K562 (cell line): ENCODE results near the gene STXBP4. TPM values are rescaled to one million over a fixed set of nuclear protein-coding genes. Genes with fewer than 3 reads are reported as not detected.

Experiments used
- ATAC-seq: fragments of 200-7000 bp; cut with Tn5 transposase; 3 replicates; pipeline ENCODE4 v1.9.1; 2020; ENCODE audit warnings: moderate library complexity
- BruUV-seq: library from RNA; stranded (reverse); fragments of 400-500 nt; replicated peaks from 2 replicates; lab custom pipeline; 2021; lab: Mats Ljungman, UMichigan
- CTCF ChIA-PET: fragments of 300-600 bp; formaldehyde crosslinking; extraction: SDS; loops from one replicate; lab custom pipeline; 2021; ENCODE audit warnings: low intra/inter-chr PET ratio; lab: Yijun Ruan, JAX
- POLR2A ChIA-PET: fragments of 300-600, 350-650 bp; sonication (Branson Sonifier 250); formaldehyde crosslinking; extraction: SDS; loops from one replicate; lab custom pipeline; 2021; ENCODE audit warnings: antibody characterized with exemption, inconsistent platforms; lab: Yijun Ruan, JAX
- DNase-seq, 4 experiments: peaks; one replicate each; pipeline versions ENCODE4 v3.0.0 to v3.0.0-alpha.2; 2011 to 2018; ENCODE audit warnings: low spot score in 3 of 4, mixed read lengths in 3 of 4; ENCODE audit errors: extremely low read depth in 1 of 4
- FAIRE-seq: peaks from 2 replicates; lab custom pipeline; 2011; peaks lifted over from hg19 to GRCh38; lab: Jason Lieb, UNC
- H2AFZ ChIP-seq: 2 replicates; pipeline ENCODE4 v1.6.0; 2011; ENCODE audit warnings: low read depth, low read length, control low read depth, inconsistent platforms
- H3K27ac ChIP-seq: fragments of 200-600 bp; 3 replicates; pipeline ENCODE4 v1.8.0; 2011; ENCODE audit warnings: low read depth, mild to moderate bottlenecking, control low read depth, inconsistent platforms, low read length, moderate library complexity, mixed read lengths; ENCODE audit errors: extremely low read depth
- H3K27me3 ChIP-seq, 2 experiments: fragments of 300-600 bp in 1 of 2; 2 replicates in 1 of 2; 3 replicates in 1 of 2; pipeline versions ENCODE4 v1.6.0 to v1.8.0; 2011; ENCODE audit warnings: inconsistent platforms in 2 of 2, low read length in 2 of 2, mild to moderate bottlenecking in 1 of 2, mixed read lengths in 1 of 2, moderate library complexity in 1 of 2; ENCODE audit not compliant: control insufficient read depth in 2 of 2, insufficient read depth in 2 of 2
- H3K36me3 ChIP-seq: fragments of 300-600 bp; 3 replicates; pipeline ENCODE4 v1.8.0; 2011; ENCODE audit warnings: mild to moderate bottlenecking, low read length, inconsistent platforms; ENCODE audit not compliant: control insufficient read depth, insufficient read depth
- H3K4me1 ChIP-seq, 2 experiments: fragments of 200-600 bp in 1 of 2; replicated peaks in 1 of 2; 2 replicates in 1 of 2; 3 replicates in 1 of 2; pipeline versions ENCODE4 v1.5.1 to v1.8.0; 2011; ENCODE audit warnings: inconsistent platforms in 2 of 2, low read length in 2 of 2, mild to moderate bottlenecking in 1 of 2, mixed read lengths in 1 of 2, moderate library complexity in 1 of 2; ENCODE audit not compliant: control insufficient read depth in 2 of 2, insufficient read depth in 2 of 2
- H3K4me2 ChIP-seq: 2 replicates; pipeline ENCODE4 v1.6.1; 2011; ENCODE audit warnings: low read length, control low read depth, inconsistent platforms, mixed read lengths; ENCODE audit not compliant: insufficient read depth
- H3K4me3 ChIP-seq: fragments of 200-600 bp; sonication (generic), shearing (Covaris generic); 2 replicates; pipeline ENCODE4 v1.5.1; 2016; ENCODE audit warnings: control low read depth, inconsistent platforms
- H3K79me2 ChIP-seq: fragments of 200-600 bp; 3 replicates; pipeline ENCODE4 v1.8.0; 2011; ENCODE audit warnings: low read length, inconsistent platforms; ENCODE audit not compliant: control insufficient read depth, insufficient read depth
- H3K9ac ChIP-seq, 2 experiments: 2 replicates each; pipeline versions ENCODE4 v1.6.0 to v1.6.1; 2011; ENCODE audit warnings: low read depth in 2 of 2, low read length in 2 of 2, control low read depth in 1 of 2, inconsistent platforms in 1 of 2, mild to moderate bottlenecking in 1 of 2, mixed read lengths in 1 of 2; ENCODE audit not compliant: insufficient read depth in 1 of 2
- H3K9me1 ChIP-seq: one replicate; pipeline ENCODE4 v1.6.0; 2011; ENCODE audit warnings: inconsistent platforms, mild to moderate bottlenecking, low read length, moderate library complexity; ENCODE audit not compliant: control insufficient read depth, insufficient read depth
- H3K9me3 ChIP-seq: replicated peaks from 2 replicates; pipeline ENCODE4 v1.5.1; 2011; ENCODE audit warnings: low read depth, low read length, inconsistent platforms; ENCODE audit not compliant: control insufficient read depth, insufficient read depth
- H4K20me1 ChIP-seq: replicated peaks from 2 replicates; pipeline ENCODE4 v1.6.1; 2011; ENCODE audit warnings: low read length, inconsistent platforms, mixed read lengths; ENCODE audit not compliant: control insufficient read depth, insufficient read depth
- BMI1 ChIP-seq: fragments of 150-350 bp; IDR thresholded peaks from 2 replicates; pipeline ENCODE4 v1.6.1; 2014; ENCODE audit warnings: low read length
- FOXP4 ChIP-seq: sonication (generic); formaldehyde crosslinking; IDR thresholded peaks from 2 replicates; pipeline ENCODE4 v1.8.0; 2022; ENCODE audit warnings: mild to moderate bottlenecking, missing genetic modification reagents, borderline replicate concordance
- HEY1 ChIP-seq: fragments of 250-450 bp; sonication (Bioruptor Pico); IDR thresholded peaks from 2 replicates; pipeline ENCODE4 v1.5.0; 2020; ENCODE audit warnings: mild to moderate bottlenecking, moderate library complexity, borderline replicate concordance
- LARP7 ChIP-seq: fragments of 450-650 bp; IDR thresholded peaks from 2 replicates; pipeline ENCODE4 v1.6.1; 2016
- MAZ ChIP-seq, 2 experiments: fragments of 450-650 bp in 1 of 2; sonication (generic) in 1 of 2; formaldehyde crosslinking; IDR thresholded peaks in 1 of 2; conservative IDR thresholded peaks in 1 of 2; 2 replicates each; pipeline versions ENCODE4 v1.4.0 to v1.5.0; 2020; ENCODE audit warnings: mild to moderate bottlenecking in 1 of 2, missing genetic modification reagents in 1 of 2
- PYGO2 ChIP-seq: fragments of 450-650 bp; IDR thresholded peaks from 2 replicates; pipeline ENCODE4 v1.6.1; 2016; ENCODE audit warnings: mild to moderate bottlenecking, missing genetic modification characterization, moderate library complexity, missing compliant biosample characterization
- RBM15 ChIP-seq: fragments of 200-400 bp; formaldehyde crosslinking; IDR thresholded peaks from 2 replicates; pipeline ENCODE4 v1.6.1; 2018; ENCODE audit warnings: mild to moderate bottlenecking, low read length, moderate library complexity; ENCODE audit not compliant: insufficient read depth
- STAT5B ChIP-seq: fragments of 250-450 bp; sonication (Bioruptor Pico); IDR thresholded peaks from 2 replicates; pipeline ENCODE4 v1.8.0; 2021; ENCODE audit warnings: mild to moderate bottlenecking, inconsistent platforms
- TAF15 ChIP-seq: fragments of 200-400 bp; formaldehyde crosslinking; IDR thresholded peaks from 2 replicates; pipeline ENCODE4 v1.6.1; 2017; ENCODE audit warnings: mild to moderate bottlenecking, low read depth, low read length, moderate library complexity
- WGBS: fragments of 100-300 bp; shearing (Covaris generic); methylation state at CpG from one replicate; pipeline ENCODE4 v1.1.6; 2016; ENCODE audit warnings: low coverage, mixed read lengths; ENCODE audit not compliant: insufficient coverage; ENCODE audit errors: missing lambda C conversion rate; 5-methylcytosine and 5-hydroxymethylcytosine counted together
- in situ Hi-C: fragments of 300-500 bp; cut with MboI; formaldehyde crosslinking; loops from 4 replicates; pipeline ENCODE4 v1.15.0; 2018; ENCODE audit warnings: inconsistent platforms, mixed read lengths
- intact Hi-C: fragments of 100-400 bp; cut with micrococcal nuclease; formaldehyde crosslinking; loops from 2 replicates; pipeline ENCODE4 v1.14.2; 2022
- polyA plus RNA-seq, 8 experiments: library from polyadenylated mRNA; depleted of rRNA in 4 of 8; stranded (reverse) in 5 of 8; unstranded in 3 of 8; fragments of >200 nt; fragmentation: Nextera tagmentation in 2 of 8; fragmentation: Illumina TruSeq in 1 of 8; extraction: Ambion mirVana in 2 of 8; extraction: Trizol in 1 of 8; gene quantifications; 2 replicates each; pipeline versions ENCODE4 v1.2.1 to v1.2.3, GENCODE V29; 2011 to 2014; ENCODE audit warnings: inconsistent platforms in 1 of 8, missing spikeins in 1 of 8
- total RNA-seq, 7 experiments: library from RNA; depleted of rRNA in 6 of 7; stranded (reverse); fragments of >200 nt in 6 of 7; fragmentation: Illumina TruSeq in 2 of 7; extraction: Trizol in 2 of 7; gene quantifications; 2 replicates each; pipeline versions ENCODE4 v1.2.1 to v1.2.3, GENCODE V29; 2011 to 2021; ENCODE audit warnings: low replicate concordance in 1 of 7

STXBP4 gene
- total and polyA plus RNA-seq, 9 of the 15 experiments (the other 6 are each of a cell fraction or from before 2014, with no cell fraction given), result 11.6 to 23.2 (median 18.5) TPM

GRCh38 chr17:55198690-55199370 is 230.3 kb downstream of the STXBP4 start:
- ATAC-seq (no peak), DNase-seq (no peak), FAIRE-seq (no peak)
- 0% methylated on average over 2 of the region's 2 CpGs for whole genome bisulfite sequencing
- no peak overlapping the region for H3K4me3 ChIP-seq
- no peak overlapping the region for H2AFZ ChIP-seq
- H3K4me2 ChIP-seq, result no peak overlapping the region
- H4K20me1 ChIP-seq, result no peaks in the 10 kb centered on the region
- H3K9me3 ChIP-seq, result no peaks in the 10 kb centered on the region
- POLR2A ChIA-PET, result no interaction called here
- H3K9me1 ChIP-seq, result no peaks in the 10 kb centered on the region
- no peaks in the 10 kb centered on the region for H3K79me2 ChIP-seq
- H3K9ac ChIP-seq, result no peak overlapping the region
- intact Hi-C loops (no loop called here), in situ Hi-C loops (no loop called here)
- no TSS peak for BruUV-seq
- H3K27me3 ChIP-seq, result no peaks in the 10 kb centered on the region; a peak in 2 of 5 replicates
- no peaks in the 10 kb centered on the region; a peak in 1 of 5 replicates for H3K4me1 ChIP-seq
- H3K27ac ChIP-seq, result no peak overlapping the region
- CTCF ChIA-PET, result no interaction called here
- TF ChIP-seq MAZ (CRISPR knock-in tag; conservative IDR thresholded peaks at IDR 0.05 in 1 of 2, IDR thresholded peaks at IDR 0.05 in 1 of 2) (no peak), STAT5B (no peak), PYGO2 (tag) (no peak), BMI1 (no peak), FOXP4 (CRISPR knock-in tag) (no peak), TAF15 (no peak), LARP7 (no peak), RBM15 (no peak), HEY1 (CRISPR knock-in tag) (no peak)
- no peaks in the 10 kb centered on the region for H3K36me3 ChIP-seq
